Panc1 (cell line): ENCODE measurements around the gene UMOD. TPM values are rescaled to one million over a fixed set of nuclear protein-coding genes. Genes with fewer than 3 reads are reported as not detected.

Source experiments
- ATAC-seq: fragments of 200-7000 bp; cut with Tn5 transposase; 2 replicates; pipeline ENCODE4 v1.9.1; 2020; ENCODE audit warnings: mild to moderate bottlenecking, moderate library complexity
- BruUV-seq: library from RNA; stranded (reverse); fragments of 400-500 nt; replicated peaks from 2 replicates; lab custom pipeline; 2021; lab: Mats Ljungman, UMichigan
- CTCF ChIA-PET: fragments of 300-600 bp; sonication (Branson Sonifier 250); formaldehyde crosslinking; loops from one replicate; lab custom pipeline; 2022; ENCODE audit warnings: antibody characterized with exemption; lab: Charles Lee
- POLR2A ChIA-PET: fragments of 300-600 bp; sonication (Branson Sonifier 250); formaldehyde crosslinking; loops from one replicate; lab custom pipeline; 2022; ENCODE audit warnings: antibody characterized with exemption; lab: Charles Lee
- DNase-seq: peaks from one replicate; pipeline ENCODE4 v3.0.0-alpha.2; 2010; ENCODE audit warnings: low read depth, low spot score
- H3K27ac ChIP-seq: 2 replicates; pipeline ENCODE4 v1.5.1; 2011; ENCODE audit warnings: mild to moderate bottlenecking, low read length, inconsistent platforms
- H3K27me3 ChIP-seq: fragments of 200-500 bp; sonication (Bioruptor generic); 2 replicates; pipeline ENCODE4 v1.6.0; 2014; ENCODE audit warnings: low read length, inconsistent platforms; ENCODE audit not compliant: control insufficient read depth, insufficient read depth
- H3K36me3 ChIP-seq: fragments of 200-500 bp; sonication (Bioruptor generic); 2 replicates; pipeline ENCODE4 v1.5.1; 2014; ENCODE audit warnings: inconsistent platforms, mild to moderate bottlenecking, low read length, moderate library complexity; ENCODE audit not compliant: control insufficient read depth, insufficient read depth
- H3K4me1 ChIP-seq: 2 replicates; pipeline ENCODE4 v1.5.1; 2011; ENCODE audit warnings: inconsistent platforms, mild to moderate bottlenecking, low read length, moderate library complexity; ENCODE audit not compliant: control insufficient read depth, insufficient read depth
- H3K4me3 ChIP-seq, 2 experiments: 2 replicates each; pipeline ENCODE4 v1.5.1; 2011 to 2012; ENCODE audit warnings: low read depth in 2 of 2, low read length in 2 of 2, mild to moderate bottlenecking in 2 of 2, inconsistent platforms in 1 of 2, moderate library complexity in 1 of 2
- H3K9me3 ChIP-seq: fragments of 200-500 bp; sonication (Bioruptor generic); 2 replicates; pipeline ENCODE4 v1.5.1; 2014; ENCODE audit warnings: low read depth, mild to moderate bottlenecking, inconsistent platforms, low read length, moderate library complexity; ENCODE audit not compliant: control insufficient read depth, insufficient read depth
- CTCF ChIP-seq: fragments of 450-650 bp; IDR thresholded peaks from 2 replicates; pipeline ENCODE4 v1.5.1; 2017; ENCODE audit warnings: mild to moderate bottlenecking
- POLR2AphosphoS5 ChIP-seq: IDR thresholded peaks from 2 replicates; pipeline ENCODE4 v1.6.1; 2012; ENCODE audit warnings: mild to moderate bottlenecking, low read depth, low read length, moderate library complexity
- REST ChIP-seq, 2 experiments: IDR thresholded peaks; 2 replicates each; pipeline ENCODE4 v1.6.1; 2011 to 2012; ENCODE audit warnings: low read depth in 2 of 2, control low read depth in 1 of 2, low read length in 1 of 2, mild to moderate bottlenecking in 1 of 2, moderate library complexity in 1 of 2; ENCODE audit not compliant: insufficient read depth in 1 of 2
- SIN3A ChIP-seq: IDR thresholded peaks from 2 replicates; pipeline ENCODE4 v1.6.1; 2012; ENCODE audit warnings: low read depth, mild to moderate bottlenecking, low read length, moderate library complexity, borderline replicate concordance; ENCODE audit not compliant: insufficient read depth
- TCF7L2 ChIP-seq: IDR thresholded peaks from 2 replicates; pipeline ENCODE4 v1.6.1; 2011; ENCODE audit warnings: mild to moderate bottlenecking, low read depth, low read length, inconsistent platforms
- in situ Hi-C: cut with HindIII; loops from 2 replicates; pipeline ENCODE4 v1.10.0; 2016; ENCODE audit warnings: low sequenced_read_pairs, low pct_unique_long_range_greater_than_20kb
- intact Hi-C: fragments of 100-400 bp; cut with micrococcal nuclease; formaldehyde crosslinking; loops from one replicate; pipeline ENCODE4 v1.10.0; 2022; ENCODE audit not compliant: unreplicated experiment
- total RNA-seq: library from RNA; stranded (reverse); gene quantifications from one replicate; pipeline ENCODE4 v1.2.1, GENCODE V29; 2021; ENCODE audit not compliant: unreplicated experiment

UMOD gene
- total RNA-seq, 1 experiment from 2014 or later: not detected

GRCh38 chr16:20382202-20382948, 29.9 kb upstream of the UMOD start:
- DNase-seq (no peak), ATAC-seq (no peak)
- TF ChIP-seq TCF7L2 (no peak), POLR2AphosphoS5 (no peak), SIN3A (no peak), REST (IDR thresholded peaks at IDR 0.05; ENCODE audit: insufficient read depth in 1 of 2, low read depth in 2 of 2, low read length in 1 of 2) (no peak)
- POLR2A ChIA-PET: no interaction called here
- Histone ChIP-seq H3K27ac (no peak overlapping the region), H3K9me3 (no peaks in the 10 kb centered on the region), H3K4me1 (no peaks in the 10 kb centered on the region), H3K36me3 (no peaks in the 10 kb centered on the region), H3K27me3 (peaks cover 2% of the 10 kb centered on the region; the same call in 1 of the 2 replicates), H3K4me3 (no peak overlapping the region)
- in situ Hi-C loops: no loop called here
- CTCF ChIA-PET: interaction anchor here (1.3 to 2.4 kb wide), 4 partner anchors 51 to 483 kb away, joined by 3 to 23 read pairs (median 8); no protein-coding TSS in a partner anchor
- BruUV-seq: no TSS peak
- intact Hi-C loops: loop anchor here (5.0 kb wide), 1 partner anchor 400 kb away; no protein-coding TSS in a partner anchor

- intact Hi-C loops: loop anchor here (5.0 kb wide), 1 partner anchor 398 kb away; no protein-coding TSS in a partner anchor
- no peaks in the 10 kb centered on the region for H3K4me1 ChIP-seq
- 0 out of 2 replicates have a peak, but pooled peaks cover 2% of the 10 kb centered on the region for H3K27me3 ChIP-seq
- H3K9me3 ChIP-seq: no peaks in the 10 kb centered on the region
- DNase-seq (no peak), ATAC-seq (no peak)
- H3K36me3 ChIP-seq: no peaks in the 10 kb centered on the region
- no TSS peak for BruUV-seq
- no peak overlapping the region for H3K27ac ChIP-seq
- no peak overlapping the region for H3K4me3 ChIP-seq
- ChIA-PET POLR2A (interaction anchor here (0.6 kb wide), 1 partner anchor 68 kb away, joined by 4 read pairs; no protein-coding TSS in a partner anchor), CTCF (interaction anchor here (1.5 kb wide), 1 partner anchor 473 kb away, joined by 6 read pairs; no protein-coding TSS in a partner anchor)
- in situ Hi-C loops: no loop called here
- TF ChIP-seq POLR2AphosphoS5 (no peak), TCF7L2 (no peak), SIN3A (no peak), CTCF (no peak), REST (IDR thresholded peaks at IDR 0.05; ENCODE audit: insufficient read depth in 1 of 2, low read depth in 2 of 2, low read length in 1 of 2) (no peak)
Observed at GRCh38 chr16:20380782-20381181, 28.3 kb upstream of the UMOD start.
